Measurements from ENCODE around the gene RASA3.

Gene RASA3

DNA sequence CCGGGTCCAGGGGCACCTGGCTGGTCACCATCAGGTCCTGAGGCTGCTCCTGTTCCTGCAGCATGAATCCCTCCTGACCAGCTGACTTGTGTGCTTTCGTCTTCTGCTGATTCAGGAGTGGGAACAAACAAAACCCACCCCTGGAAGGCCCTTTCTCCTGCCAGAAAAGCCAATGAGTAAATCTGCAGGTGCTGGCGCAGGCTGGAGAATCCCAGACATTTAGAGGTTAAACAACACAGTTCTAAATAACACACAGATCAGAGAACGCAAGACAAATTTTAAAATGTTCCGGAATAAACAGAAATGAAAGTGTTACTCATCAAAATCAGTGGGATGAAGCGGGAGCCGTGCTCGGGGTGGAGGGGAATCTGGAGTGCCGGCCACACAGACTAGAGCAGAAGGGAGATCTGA is 97.9 kb downstream of the RASA3 start:
- no peak for DNase-seq (ENCODE audit: low spot score)

- DNase-seq (ENCODE audit: low spot score), result no peak
Observed at GRCh38 chr13:114033541-114034315, 98.7 kb downstream of the RASA3 start.

DNA sequence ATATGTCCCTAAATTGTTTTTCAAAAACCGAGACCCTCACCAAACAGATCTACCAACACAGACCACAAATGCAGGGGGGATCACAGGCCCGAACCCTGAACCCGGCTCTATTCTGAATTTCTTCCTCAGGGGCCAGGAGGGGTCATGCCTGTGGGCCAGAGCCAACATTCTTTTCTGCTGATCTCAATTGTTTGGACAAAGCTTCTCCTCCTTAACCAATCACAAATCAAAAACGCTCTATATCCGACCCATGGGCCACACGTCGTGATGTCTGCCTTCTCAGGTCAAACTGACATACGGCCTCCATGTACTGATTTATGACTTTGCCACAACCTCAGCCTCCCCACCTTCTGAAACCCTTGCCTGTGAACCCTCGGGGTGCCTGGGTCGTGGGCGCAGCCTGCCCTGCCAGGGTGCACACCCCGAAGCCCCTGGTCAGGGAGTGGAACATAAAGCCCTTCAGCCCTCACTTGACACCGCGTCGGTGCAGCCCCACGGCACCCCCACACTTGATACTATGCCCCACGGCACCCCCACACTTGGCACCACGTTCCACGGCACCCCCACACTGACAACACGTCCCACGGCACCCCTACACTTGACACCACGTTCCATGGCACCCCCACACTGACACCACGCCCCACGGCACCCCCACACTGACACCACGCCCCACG is 100.2 kb downstream of the RASA3 start:
- DNase-seq (ENCODE audit: low spot score), result no peak

DNA sequence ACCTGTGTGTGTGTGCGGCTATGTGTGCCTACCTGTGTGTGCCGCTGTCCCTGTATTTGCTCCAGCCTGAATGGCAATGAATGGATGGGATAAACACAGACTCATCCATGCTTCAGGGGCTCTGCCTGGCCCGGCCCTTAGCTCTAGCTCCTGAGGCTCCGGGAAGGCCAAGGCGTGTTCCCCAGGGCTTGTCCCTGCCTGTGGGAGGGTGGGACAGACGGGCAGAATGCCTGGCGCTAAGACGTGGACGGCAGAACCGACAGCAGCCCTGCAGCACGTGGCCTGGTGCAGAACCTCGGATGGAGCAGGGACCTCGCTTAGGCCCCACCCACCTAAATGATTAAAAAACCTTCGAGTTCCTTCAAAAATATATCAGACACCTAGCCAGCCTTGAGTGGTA is 100.8 kb downstream of the RASA3 start:
- no peak for DNase-seq (ENCODE audit: low spot score)

GRCh38 chr13:114030666-114031610 is 101.5 kb downstream of the RASA3 start:
- no peak for DNase-seq (ENCODE audit: low spot score)

GRCh38 chr13:114029866-114030625 is 102.4 kb downstream of the RASA3 start:
- DNase-seq (ENCODE audit: low spot score), result no peak

DNA sequence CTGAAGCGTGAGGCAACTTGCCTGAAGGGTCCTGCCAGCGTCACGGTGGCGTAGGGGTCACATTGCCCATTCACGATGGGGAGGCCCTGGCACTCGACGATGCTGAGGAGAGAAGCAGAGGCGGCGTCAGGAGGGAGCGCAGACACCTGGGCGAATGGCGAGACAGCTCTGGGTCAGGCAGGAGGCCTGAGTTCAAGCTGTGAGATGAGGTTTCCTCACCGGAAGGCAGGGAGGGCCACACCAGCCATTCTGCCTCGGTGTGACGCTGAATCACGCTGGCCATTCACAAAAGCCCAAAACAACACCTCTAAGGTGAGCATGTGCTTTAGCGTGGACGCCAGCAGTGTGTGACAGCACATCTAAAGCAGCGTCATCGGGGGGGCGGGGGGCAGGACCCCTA is 104.6 kb downstream of the RASA3 start:
- DNase-seq (ENCODE audit: low spot score), result no peak

DNA sequence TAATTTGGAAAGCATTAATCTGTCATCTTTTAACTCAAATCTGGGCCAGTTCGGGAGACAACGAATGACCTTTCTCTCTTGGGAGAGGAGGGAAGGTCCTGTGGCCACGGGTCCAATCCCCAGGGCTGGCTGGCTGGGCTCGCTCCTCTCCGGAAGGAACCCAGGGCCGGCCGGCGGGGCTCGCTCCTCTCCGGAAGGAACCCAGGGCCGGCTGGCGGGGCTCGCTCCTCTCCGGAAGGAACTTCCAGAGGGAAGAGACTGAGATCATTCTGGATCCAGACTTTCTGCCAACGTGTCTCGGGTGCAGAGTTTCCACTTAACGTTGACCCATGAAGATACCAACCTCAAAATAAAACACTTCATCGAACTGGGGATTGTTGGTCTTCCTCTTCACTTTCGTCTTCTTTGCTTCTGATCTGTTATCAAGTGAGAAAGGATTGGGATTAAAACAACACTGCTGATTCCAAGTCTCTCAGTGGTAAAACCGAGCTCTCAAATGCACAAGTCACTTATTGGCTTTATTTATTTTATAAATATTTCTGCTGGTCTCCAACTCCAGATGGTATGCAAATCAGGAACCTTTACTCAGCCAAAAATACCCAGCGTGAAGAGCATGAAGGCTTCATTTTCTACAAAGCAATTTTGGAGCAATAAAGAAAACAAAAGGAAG is 105.2 kb downstream of the RASA3 start:
- no peak for DNase-seq (ENCODE audit: low spot score)

GRCh38 chr13:114026481-114026880 is 105.9 kb downstream of the RASA3 start:
- DNase-seq (ENCODE audit: low spot score), result no peak

GRCh38 chr13:114025714-114026431 is 106.5 kb downstream of the RASA3 start:
- DNase-seq (ENCODE audit: low spot score), result no peak

DNA sequence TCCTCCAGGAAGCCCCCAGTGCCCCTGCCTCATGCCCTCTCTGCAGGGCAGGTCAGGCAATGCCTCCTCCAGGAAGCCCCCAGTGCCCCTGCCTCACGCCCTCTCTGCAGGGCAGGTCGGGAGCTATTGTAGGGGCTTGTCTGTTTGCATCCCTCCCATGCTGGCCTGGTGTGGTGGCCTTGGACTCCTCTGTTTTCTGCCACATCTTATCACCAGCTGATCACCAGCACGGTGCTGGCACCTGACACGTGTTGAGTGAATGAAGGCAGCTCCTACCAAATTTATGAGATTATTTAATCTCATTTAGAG is 107.1 kb downstream of the RASA3 start:
- DNase-seq (ENCODE audit: low spot score), result no peak

DNA sequence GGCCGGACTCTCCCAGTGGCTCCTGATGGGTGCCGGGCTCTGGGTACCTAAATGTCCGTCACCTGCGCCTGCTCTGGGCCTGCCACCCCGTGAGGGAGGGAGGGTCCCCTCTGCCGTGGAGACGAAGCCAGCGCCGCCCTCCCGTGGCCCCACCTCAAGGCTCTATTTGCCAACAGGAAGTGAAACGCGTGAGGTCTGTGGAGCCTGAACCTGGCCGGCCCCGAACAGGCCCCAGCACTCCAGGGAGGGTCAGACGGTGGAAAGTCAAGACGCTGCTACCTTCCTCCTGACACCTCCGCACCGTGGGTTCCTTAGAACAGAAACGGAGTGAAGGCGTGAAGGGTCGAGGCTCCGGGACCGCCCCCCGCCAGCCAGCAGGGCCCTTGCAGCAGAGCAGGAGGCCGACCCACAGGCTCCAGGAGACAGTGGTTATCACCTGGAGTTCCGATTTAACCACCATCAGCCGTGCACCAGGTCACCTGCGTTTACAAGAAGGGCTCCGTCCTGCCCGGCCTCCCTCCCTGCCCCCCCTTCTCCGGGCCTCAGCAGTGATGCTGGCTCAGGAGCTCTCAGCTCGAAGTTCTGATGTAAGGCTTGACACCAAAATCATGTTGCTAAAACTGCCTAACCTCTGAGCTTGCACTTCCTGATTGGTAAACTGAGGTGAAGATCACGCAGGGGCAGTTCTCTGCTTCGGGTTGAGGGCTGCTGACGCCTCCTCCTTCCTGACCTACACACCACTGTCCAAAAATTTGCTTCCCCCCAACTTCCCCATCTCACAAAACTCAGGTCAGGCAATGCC is 107.6 kb downstream of the RASA3 start:
- no peak for DNase-seq (ENCODE audit: low spot score)

DNA sequence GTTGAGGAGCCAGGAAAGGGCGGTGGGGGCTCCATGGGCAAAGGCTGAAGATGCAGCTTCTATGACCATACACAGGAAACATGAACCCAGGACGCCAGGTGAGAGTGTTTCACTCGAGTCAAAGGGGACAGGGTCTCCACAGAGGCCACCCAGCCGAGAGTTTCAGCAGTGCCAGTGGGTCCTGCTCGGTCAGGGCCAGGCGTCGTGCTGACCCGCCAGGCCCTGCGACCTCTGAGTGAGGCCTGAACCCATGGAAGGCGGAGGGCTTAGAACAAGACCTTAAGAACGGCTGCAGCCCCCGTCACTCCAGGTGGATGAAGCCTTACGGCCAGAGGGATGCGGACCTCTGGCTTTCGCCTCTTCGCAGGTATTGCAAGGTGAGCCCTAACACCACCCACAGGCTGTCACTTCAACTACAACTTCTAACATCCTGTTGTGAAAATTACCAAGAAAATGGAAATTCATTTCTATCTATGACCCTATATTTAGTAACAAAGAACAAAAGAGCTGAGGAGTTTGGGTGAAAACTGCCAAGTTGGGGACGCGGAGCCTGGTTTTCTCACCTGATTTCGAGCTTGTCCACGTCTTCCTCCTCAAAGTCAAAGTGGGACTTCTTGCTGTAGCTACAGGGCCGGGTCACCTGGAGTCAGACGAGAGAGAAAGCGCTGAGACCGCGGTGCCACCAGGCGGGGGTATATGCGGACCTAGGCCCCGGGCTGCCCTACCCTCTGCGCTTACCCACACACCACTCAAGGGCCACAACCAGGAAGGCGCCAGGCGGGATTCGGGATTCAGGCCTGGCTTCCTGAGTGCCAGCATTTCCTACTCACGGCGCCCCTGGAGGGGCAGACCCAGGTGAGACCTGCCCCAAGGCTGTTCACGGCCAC is 108.5 kb downstream of the RASA3 start:
- DNase-seq (ENCODE audit: low spot score), result no peak

DNA sequence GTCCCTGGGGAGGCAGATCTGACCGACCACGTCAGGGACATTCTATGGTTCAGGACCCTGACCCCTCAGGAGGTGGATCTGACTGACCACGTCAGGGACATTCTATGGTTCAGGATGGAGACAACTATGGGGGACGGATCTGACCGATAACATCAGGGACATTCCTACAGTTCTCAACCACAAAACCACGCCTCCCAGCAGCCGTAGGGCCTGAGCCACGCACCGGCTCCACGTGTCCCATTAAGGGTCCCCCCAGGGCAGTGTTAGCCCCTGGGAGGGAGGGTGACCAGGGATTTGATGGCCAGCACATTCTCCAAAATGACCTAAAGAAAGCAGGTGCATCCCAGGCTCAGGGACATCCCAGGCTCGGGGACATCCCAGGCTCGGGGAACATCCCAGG is 109.5 kb downstream of the RASA3 start:
- no peak for DNase-seq (ENCODE audit: low spot score)

DNA sequence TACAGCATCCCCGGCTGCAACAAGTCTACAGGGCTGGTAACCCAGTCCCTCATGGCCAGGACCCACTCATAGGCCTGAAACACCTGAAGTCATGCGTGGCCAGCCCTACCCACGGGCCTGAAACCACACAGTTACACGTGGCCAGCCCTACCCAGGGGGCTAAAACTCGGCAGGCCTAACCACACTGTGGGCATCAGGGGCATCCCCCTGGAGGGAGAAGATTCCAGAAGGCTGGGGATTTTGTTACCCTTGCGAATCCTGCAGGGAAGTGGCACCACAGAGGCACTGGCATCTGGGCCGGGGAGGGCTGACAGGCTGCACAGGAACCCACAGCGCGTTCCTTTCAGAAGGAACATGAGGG is 110.1 kb downstream of the RASA3 start:
- no peak for DNase-seq (ENCODE audit: low spot score)

- DNase-seq (ENCODE audit: low spot score), result no peak
Observed at GRCh38 chr13:114021464-114022308, 110.7 kb downstream of the RASA3 start.

DNA sequence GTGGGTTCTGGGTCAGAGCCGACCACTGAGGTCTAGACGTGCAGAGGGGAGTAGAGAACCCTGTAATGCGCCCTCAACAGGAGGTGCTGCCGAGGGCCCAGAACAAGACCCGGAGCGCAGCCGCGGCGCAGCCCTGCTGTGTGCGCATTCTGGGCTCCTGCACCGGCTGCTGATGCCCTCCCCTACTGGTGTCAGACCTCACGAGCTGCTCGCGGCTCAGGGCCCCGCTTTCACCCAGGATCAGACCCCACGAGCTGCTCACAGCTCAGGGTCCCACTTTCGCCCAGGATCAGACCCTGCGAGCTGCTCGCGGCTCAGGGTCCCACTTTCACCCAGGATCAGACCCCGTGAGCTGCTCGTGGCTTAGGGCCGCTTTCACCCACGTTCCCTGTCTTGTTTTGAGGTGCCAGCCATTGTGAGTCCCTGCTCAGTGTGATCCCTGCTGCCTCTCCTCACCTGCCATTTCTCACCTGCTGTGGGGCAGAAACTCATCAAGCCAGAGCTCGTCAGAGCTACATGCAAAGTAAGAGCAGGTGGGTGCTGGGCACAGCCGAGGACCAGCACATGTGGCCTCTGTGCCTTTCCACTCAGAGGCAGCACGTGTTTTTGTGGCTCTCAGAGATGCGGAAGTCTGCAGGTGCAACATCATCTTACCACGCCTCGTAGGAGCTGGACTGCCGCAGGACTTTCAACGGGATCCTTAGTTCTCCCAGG is 111.5 kb downstream of the RASA3 start:
- DNase-seq (ENCODE audit: low spot score), result no peak
